Stimulated activated CD4-positive, alpha-beta T cell treated with anti-CD3 and anti-CD28 coated beads, Interleukin-1b, Interleukin-23, amount 100 ng/mL, for 1 hour (primary cell): ENCODE measurements around the gene SKIL.

Source experiments
- DNase-seq, 2 donors: peaks; one replicate each; pipeline ENCODE4 v3.0.0-alpha.2; 2020; ENCODE audit warnings: low read depth in 2 of 2

SKIL gene

GRCh38 chr3:170437696-170438407, 80.3 kb downstream of the SKIL start:
- DNase-seq, result no peak

- no peak for DNase-seq
These were observed 81.3 kb downstream of the SKIL start for GRCh38 chr3:170438836-170439235.

- DNase-seq, result no peak
These were observed 82.8 kb downstream of the SKIL start for GRCh38 chr3:170440344-170440743.

- no peak for DNase-seq
These were observed 83.9 kb downstream of the SKIL start for GRCh38 chr3:170441412-170441811.

- no peak for DNase-seq
These were observed 85.4 kb downstream of the SKIL start for GRCh38 chr3:170442947-170443346.

GRCh38 chr3:170443457-170443856, 85.9 kb downstream of the SKIL start:
- no peak for DNase-seq
